Activated effector memory CD4-positive, alpha-beta T cell treated with Interleukin-2 at 50 U/mL for 16 hours (primary cell): Measurements from ENCODE around the gene OTOGL.
"Not testable (repeated sequence)": the region's sequence is repeated elsewhere in the genome, so short reads cannot be mapped to it uniquely, and the experiment has no call there.

Experiments
- DNase-seq: peaks from one replicate; pipeline ENCODE4 v3.0.0-alpha.2; 2020

The OTOGL gene

DNA sequence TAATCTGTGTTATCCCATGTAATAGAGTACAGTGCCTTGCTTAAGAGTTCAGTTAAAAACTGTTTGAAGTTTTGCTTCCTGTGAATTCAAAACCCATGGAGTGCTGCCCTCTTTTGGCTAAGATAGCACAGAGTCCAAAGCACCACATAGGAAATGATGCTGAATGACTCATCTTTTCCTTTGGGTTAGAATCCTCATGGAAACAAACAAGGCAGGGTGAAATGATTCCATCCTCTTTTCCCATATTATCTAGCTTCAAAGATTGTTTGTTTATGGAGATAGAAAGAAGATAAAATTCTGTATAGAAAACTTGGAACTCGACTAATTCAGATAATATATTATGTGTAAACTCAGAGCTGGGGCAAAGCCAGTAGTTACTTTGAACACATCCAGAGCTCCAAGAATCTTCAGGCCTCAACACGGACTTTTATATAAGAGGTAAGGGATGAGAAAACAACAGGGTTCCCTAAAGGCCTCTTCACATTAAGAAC is 87.4 kb downstream of the OTOGL start:
- DNase-seq, result no peak

DNA sequence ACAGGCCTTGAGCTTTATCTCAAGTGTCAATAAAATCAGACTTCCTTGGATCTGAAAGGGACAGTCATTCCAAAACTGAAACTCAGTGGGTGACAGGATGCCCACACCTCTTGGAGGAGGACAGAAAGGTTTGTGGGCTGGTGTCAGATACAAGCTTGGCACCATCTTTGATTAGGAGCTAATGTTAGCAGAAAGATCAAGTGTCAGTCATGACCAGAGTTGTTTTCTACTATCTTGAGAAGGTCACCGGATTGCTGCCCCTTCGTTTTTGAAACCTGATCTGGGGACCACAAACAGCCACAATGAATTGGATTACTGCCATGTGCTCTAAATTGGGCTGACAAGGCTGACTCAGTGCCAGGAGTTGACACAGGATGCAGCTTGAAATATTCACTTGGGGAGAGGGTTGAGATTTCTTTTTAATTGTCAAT is 88.3 kb downstream of the OTOGL start:
- DNase-seq, result no peak

DNA sequence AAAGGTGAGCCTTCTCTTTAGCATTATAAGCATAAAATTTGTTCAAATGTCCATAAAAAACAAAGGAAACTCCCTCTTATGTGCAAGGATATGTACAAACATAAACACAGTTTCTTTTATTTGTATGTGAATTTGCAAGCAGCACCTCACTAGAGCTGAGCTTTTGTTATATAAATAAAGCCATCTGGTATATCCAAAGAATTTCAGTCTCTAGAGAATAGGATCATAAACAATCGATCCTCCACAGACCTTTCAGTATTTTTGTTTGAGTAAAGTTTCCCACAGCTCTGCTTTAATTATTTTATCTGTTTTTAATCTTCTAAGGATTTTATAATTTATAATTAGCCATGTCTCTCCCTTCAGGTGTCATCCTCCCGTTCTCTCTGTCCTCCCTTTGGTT is 89.2 kb downstream of the OTOGL start:
- no peak for DNase-seq

DNA sequence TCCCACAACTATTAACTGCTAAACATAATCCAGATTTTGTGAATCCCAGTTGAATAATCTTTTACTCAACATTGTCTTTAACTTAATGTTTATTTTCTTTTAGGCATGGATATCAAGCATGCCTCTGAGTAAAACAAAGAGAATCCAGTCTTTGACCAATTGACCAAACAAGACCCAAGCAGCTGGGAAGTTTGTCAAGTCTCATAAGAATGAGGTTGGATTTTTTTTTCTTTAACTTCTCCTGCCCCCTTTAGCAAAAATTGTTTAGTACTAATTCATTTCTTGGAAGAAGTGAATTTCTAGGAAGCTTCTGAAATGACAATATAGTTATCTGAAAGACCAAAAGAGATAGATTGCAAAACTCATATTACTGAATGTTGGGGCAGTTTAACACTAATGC is 89.9 kb downstream of the OTOGL start:
- DNase-seq, result no peak

DNA sequence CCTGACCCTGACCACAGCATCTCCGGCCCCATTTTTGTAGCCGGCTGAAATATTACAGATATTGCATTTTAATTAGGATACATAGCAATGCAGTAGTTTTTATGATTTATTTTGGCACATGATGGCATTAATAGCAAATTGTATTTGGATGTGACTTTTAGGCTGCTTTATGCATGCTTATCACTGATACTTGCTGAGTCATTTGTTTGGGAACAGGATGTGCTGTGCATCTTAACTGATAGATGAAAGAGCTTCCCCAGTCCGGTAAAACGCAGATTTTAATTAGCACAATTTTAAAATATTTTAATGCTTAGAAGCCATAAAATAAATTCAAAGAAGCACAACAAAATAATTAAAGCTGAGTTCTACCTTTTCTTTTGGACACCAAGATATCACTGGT is 90.7 kb downstream of the OTOGL start:
- no peak for DNase-seq

DNA sequence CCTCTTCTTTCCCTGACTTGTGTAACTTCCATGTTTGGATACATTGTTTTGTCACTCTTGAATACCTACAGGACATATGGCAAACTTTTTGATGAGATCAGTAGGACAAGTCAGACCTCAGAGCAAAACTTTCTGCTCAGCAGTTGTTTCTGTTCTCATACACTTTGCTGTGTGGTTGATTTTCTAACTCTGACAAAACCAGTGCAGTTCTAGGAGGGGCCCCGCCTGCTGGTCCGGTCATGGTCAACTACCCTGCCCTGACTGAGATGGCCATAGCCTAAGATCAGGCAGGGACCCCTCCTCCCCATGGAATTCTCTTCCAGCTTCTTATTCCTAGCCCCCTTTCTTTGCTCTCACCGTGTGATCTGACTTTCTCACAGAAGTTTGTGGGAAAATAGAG is 92.8 kb downstream of the OTOGL start:
- no peak for DNase-seq

DNA sequence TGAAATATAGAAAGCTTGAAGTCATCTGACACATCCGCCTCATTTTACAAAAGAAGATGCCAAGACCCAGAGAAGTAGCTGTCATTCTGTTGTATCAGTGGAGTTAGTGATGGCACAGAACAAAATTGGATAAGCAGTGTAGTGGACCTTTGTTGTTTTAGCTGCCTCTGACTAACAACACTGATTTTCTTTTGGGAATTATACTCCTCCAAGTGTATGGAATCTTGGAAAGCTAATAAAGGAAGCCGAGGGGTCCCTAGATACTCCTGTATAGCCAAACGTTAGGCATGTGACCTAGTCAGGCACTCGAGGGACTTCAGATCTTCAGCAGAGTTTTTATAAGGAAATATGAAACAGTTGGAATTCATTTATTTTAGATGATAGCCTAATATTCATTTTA is 94.5 kb downstream of the OTOGL start:
- DNase-seq, result no peak

DNA sequence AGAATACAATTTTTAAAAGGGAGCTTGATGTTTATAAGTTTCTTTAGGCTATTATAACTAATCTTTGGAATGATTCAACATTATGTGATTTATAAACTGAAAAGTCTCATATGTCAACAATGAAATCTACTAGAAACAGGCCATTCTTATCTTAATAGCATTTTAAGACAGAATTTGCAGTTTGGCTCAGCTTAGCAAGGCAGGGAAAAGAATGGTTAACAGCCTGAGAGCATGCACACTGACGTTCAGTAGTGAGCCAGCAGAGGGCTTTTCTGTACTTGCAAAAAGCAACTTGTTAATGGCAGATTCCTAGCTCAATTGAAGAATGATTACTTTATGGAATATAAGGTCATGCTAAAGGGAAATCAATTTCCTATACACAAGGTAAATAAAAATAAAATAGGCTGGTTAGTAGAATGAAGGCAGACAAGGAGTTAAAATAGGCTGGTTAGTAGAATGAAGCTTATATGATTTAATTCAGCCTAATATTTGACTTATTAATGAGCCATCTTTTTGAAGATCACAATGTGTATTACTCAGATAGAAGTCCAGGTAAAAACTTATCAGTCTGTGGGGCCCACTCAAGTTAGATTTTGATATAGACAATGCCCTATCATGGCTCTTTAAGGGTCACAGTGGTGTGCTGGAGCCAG is 95.9 kb downstream of the OTOGL start:
- no peak for DNase-seq

DNA sequence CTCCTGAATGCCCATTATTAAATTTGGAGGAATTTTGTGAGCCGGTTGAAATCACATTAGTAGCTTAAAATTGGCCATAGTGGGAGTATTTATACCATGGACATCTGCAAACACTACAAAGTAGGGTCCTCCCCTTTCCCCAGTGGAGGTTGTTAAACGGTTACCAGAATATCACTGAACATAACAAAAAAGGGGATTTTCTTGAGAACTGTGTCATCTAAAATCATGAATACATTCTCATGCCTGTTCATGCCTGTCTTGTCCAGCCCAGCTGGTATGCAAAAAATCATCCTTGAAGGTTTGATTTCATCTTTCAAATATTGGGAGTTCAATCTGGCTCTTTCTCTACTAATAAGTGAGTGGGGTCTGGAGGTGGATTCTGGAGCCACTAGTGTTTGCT is 96.4 kb downstream of the OTOGL start:
- no peak for DNase-seq

DNA sequence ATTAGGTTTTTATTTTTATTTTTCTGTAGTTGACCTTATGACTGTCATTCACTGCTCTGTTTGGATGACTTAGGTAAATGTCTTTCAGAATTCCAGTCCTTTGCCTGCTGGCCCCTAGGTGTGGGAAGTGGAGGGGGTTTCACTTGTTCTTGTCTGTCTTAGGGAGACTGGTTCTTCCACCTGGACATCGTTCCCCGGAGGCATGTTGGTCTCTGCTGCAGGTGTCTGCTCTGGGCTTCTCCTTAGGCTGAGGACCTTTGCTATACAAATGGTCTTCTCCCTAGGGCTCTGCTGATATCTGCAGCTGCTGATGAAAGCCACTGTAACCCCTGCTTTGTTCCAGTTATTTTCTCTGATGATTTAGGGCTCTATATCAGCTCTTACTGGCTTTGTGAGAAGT is 97.1 kb downstream of the OTOGL start:
- no peak for DNase-seq

DNA sequence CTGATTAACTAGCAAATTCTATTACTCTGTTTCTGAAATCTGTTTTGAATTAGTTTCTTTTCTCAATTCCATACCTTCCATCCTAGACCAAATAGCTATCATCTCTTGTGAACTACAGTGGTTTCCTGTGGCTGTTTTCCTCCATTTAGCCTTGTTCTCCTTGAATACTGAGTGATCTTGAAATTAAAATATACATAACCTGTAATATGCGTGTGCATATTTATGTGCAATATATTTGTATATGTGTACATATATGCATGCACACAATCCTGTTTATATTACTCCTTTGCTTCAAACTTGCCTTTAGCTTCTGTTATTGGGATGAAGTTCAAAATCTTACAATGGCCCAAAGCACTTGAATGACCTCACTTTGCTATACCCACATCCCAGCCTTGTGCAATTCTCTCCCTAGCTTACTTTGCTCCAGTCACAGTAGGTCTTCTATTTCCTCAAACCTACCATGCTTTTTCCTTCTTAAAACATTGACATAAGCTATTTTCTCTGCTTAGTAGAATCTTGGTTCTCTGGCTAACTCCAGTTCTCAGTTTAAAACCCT is 99.5 kb downstream of the OTOGL start:
- no peak for DNase-seq

DNA sequence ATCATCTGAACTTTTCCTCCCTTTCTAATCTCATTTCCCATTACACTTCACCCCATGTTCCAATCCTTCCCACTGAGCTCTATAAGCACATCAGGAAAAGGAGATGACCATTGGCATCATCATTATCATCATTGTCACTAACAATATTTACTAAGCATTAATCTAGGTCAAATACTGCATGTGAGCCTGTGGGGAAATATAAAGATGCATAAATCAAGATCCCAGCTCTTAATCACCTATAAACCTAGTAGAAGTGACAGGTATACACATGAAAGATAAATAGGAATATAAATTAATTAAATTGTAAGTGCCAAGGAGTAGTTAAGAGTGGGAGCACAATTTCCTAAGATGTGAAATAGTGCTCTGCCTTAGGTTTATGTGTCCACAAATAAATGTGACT is 100.6 kb downstream of the OTOGL start:
- no peak for DNase-seq

DNA sequence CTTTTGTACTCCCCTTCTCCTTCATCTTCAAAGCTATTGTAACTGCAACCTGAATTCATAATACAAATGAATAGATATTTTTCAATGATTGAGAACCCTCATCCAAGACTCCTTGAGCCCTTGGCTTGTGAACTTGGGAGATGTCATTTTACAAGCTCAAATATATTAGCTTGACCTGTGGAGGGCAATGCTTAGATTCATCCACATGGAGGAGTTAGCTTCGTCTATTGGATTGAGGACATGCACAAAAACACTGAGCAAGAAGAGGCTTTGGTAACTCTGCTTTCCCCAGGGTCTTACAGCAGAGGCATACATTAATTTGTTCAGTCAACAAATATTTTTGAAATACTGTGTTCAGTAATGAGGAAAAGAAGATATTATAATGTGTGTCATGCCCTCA is 101.1 kb downstream of the OTOGL start:
- no peak for DNase-seq

DNA sequence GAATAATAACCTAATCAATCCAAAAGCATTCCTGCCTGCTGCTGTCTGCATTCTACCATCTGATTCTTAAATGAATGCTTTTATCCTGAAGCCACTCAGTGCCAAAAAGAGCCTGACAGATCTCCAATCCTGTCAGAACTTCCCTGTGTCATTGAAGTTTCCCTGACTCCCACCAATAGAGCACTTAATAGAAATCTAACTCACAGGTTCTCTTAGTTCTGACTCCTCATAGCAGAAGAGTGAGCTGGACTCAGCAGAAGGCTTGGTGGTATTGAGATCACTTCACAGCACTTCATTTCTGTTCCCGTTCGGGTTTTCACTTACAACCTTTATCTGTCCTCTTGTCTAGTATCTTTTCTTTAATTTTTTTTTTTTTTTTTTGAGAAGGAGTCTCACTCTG is 102.6 kb downstream of the OTOGL start:
- DNase-seq, result no peak

DNA sequence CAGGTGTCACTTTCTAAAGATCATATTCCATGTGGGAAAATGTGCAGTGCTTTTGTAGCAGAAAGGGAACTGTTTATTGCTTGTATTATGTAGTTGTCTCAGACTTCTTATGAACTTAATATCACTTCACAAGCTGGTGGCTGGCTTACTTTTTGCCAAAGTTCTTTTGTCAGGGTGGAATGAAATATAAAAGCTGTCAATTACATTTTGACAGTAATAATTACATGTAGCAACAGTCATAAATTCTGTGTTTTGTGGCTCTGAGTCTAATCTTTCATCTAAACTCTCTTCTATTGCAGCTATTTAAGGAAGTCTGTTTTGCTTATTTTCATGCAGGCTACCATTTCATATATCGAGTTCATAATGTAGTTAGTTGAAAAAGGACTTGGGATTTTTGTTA is 106.6 kb downstream of the OTOGL start:
- DNase-seq, result no peak

DNA sequence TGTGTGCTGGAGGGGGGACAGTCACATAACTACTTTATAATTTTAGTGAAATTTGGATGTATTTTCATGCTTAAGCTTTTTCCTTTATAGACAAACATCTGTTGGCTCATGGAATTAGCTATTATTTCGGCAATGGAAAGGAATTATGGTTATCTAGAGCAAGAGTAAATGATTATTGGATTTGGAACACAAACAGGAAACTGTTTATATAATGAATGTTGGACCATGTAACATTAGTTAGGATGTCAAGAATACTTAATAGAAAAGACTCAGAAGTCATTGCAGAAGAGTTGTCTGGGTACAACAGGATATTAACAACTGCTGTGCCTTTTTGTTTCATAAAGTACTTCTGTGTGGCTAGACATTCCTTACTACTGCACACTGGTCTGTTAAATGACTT is 108.7 kb downstream of the OTOGL start:
- no peak for DNase-seq

DNA sequence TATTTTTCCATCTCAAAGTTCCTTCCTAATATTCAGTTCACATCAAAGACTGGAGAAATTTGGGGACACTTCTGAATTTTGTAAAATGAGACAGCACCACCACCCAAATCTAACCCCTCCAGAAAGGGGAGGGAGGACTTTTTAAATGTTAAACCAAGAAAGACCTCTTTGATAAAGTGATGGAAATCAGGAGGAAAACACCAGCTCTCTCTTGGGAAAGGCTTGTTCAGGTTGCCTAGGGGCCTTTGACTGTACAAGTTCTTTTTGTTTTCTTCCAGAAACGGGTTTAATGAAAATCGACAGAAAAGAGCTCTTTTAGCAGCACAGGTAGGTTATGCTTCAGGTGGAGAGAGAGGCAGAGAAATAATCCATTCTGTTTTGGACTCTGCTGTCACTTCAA is 112.3 kb downstream of the OTOGL start:
- DNase-seq, result no peak

DNA sequence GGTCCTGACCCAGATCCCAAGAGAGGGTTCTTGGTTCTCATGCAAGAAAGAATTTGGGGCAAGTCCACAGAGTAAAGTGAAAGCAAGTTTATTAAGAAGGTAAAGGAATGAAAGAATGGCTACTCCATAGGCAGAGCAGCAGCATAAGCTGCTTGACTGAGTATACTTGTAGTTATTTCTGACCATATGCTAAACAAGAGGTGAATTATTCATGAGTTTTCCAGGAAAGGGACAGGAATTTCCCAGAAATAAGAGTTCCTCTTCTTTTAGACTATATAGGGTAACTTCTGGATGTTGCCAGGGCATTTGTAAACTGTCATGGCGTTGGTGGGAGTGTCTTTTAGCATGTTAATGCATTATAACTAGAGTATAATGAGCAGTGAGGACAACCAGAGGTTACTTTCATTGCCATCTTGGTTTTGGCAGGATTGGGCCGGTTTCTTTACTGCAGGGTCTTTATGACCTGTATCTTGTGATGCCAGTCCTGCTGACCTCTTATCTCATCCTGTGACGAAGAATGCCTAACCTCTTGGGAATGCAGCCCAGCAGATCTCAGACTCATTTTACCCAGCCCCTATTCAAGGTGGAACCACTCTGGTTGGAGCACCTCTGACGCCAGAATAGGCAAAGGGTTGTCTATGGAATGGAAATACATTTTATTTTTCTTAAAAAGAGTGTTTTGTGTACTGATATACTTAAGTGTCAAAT is 113.8 kb downstream of the OTOGL start:
- DNase-seq, result no peak

DNA sequence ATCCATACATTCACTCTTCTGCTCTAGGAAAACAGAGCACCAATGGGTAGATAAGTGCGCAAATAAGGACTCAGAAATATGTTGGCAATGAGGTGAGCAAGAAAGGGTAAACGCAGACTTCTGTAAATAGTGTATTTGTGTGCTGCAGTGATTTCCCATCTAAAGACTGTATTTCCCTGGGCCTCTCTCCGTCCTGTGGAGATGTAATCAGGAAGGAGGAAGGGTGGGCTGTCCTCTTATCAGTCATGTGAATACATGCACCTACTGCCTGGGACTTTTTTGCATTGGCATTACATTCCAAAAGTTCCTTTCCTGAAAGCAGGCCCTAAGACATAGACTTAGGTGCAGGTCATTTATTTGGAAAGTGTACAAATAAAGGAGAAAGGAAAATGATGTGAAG is 114.5 kb downstream of the OTOGL start:
- DNase-seq, result no peak

DNA sequence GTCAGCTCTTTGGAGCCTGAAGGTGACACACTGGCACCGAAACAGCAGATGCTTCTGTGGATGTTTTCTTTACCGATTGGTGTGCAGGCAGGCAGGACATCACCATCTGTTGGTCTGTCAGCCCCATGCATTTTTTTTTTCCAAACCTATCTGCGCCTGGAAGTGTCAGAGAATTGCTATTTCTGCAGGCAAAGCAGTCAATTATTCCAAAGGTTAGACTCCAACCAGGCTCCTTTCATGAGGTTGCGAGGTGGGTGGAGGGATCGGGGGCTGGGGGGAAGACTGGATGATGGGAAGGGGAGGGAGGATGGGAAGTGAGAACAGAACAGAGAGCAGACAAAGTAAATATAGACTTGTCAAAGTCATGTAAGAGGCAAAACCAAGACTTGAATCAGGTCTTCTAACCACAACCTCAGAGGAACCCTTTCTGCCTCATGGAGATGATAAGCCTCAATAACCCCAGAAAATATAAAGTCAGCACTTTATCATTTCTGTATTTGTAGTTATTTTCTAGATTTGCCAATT is 117.7 kb downstream of the OTOGL start:
- DNase-seq, result no peak

DNA sequence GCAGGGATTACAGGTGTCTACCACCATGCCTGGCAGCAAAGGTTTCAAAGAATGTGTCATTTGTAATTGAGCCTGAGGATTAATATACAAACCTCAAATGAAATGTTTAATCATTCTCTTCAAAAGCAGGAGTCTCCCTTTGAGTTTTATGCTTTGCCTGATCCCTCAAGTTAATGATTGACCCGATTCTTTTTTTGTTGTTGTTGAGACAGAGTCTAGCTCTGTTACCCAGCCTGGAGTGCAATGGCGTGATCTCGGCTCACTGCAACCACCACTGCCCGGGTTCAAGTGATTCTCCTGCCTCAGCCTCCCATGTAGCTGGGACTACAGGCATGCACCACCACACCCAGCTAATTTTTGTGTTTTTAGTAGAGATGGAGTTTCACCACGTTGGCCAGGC is 119.6 kb downstream of the OTOGL start:
- DNase-seq, result not testable (repeated sequence)

DNA sequence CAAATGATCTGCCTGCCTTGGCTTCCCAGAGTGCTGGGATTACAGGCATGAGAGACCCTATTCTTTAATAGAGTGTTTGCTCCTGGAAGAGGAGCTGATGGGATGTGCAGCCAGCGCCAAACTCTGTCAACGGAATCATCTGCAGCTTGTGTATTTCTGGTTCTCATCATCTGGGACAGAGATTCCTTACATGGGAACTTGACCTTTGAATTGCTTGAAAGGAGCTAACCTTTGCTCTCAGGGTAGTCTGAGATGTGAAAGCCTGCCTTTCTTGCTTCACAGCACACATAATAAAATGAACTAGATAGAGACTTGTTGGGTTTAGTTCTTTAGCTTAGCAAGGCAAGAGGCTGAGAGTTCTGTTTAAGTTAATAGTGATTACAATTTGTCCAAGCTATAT is 120.0 kb downstream of the OTOGL start:
- DNase-seq, result no peak

DNA sequence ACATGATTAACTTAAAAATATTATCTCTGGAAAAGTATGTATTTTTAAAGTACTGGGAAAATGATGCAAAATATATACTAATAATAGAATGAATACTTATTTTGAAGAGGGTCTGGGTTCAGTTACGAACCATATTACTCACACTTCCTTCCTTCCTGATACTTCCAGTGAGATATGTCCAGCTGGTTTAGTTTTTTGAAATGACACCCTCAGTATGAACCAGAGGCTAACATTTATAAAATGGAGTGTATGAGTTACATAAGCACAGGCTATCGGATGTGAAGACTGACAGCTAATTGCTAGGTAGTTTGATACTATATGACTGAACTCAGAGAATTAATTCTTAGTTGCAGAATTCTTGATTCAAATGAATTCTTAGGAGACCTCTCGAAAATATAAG is 122.9 kb downstream of the OTOGL start:
- no peak for DNase-seq

DNA sequence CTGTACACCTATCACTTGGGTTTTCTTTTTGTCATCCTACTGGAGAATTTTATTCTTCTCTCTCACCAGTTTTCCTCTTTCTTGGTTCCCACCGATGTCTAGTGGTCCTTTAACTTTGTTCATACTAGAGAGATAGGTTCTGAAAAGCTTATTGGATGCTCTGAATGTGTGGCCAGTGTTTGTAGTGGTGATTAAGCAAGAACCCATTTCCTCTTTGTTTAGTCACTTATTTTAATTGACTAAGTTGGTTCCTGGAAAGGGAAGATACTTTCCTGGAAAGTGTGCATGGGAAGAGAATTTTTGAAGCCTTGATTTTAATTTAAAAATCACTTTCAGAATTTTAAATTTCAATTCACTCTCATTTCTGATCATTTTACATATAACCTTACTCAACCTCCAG is 127.2 kb downstream of the OTOGL start:
- DNase-seq, result no peak
